SK-N-SH treated with all-trans-retinoic acid at 6 μM for 48 hours (cell line): ENCODE measurements around the gene KCNJ9.

Experiments
- ARNTL ChIP-seq: fragments of 450-650 bp; formaldehyde crosslinking; IDR thresholded peaks from 2 replicates; pipeline ENCODE4 v1.5.0; 2020; ENCODE audit warnings: low read depth, mild to moderate bottlenecking, moderate library complexity, borderline replicate concordance
- ZNF565 ChIP-seq: fragments of 450-650 bp; formaldehyde crosslinking; conservative IDR thresholded peaks from 2 replicates; pipeline ENCODE4 v1.5.0; 2020; ENCODE audit warnings: low read depth, mild to moderate bottlenecking, moderate library complexity

DNA sequence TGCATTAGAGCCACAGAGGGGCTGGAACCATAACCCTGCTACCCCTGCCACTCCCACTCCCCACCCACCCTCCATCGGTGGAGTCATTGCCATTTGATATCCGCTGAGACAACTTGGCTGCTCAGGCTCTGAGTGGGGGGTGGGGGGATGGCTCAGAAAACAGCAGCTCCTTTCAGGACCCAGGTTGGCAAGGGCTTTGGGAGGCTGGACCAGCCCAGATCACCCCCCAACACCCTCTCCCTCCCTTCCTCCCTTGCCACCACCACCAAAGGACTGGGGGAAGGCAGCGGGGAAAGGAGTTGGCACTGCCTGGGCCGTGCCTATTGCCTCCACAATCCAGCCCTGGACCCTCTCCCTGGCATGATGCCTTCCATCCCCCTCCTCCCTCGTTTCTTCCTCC, 13.1 kb upstream of the KCNJ9 start:
- TF ChIP-seq ARNTL (CRISPR knock-in tag), result no peak
- no peak for TF ChIP-seq ZNF565 (CRISPR knock-in tag)
